HepG2 (cell line): ENCODE results near the gene ZNF282. TPM values are rescaled to one million over a fixed set of nuclear protein-coding genes. Genes with fewer than 3 reads are reported as not detected.
A peak's percentile ranks its signal among the peaks of the same experiment; 100 is the strongest.

Source experiments
- FOXO1 ChIP-seq: sonication (generic); formaldehyde crosslinking; IDR thresholded peaks from 2 replicates; pipeline ENCODE4 v1.4.0; 2020; ENCODE audit warnings: missing genetic modification reagents
- GABPA ChIP-seq, 2 experiments: IDR thresholded peaks; 2 replicates each; pipeline ENCODE4 v1.6.1; 2011 to 2016; ENCODE audit warnings: low read depth in 2 of 2, low read length in 1 of 2, missing biosample characterization in 1 of 2, missing genetic modification characterization in 1 of 2
- HHEX ChIP-seq: IDR thresholded peaks from 2 replicates; pipeline ENCODE4 v1.6.1; 2016; ENCODE audit warnings: control low read depth
- HOXD1 ChIP-seq: sonication (generic); formaldehyde crosslinking; IDR thresholded peaks from 2 replicates; pipeline ENCODE4 v1.5.0; 2020; ENCODE audit warnings: missing genetic modification reagents
- NKX3-1 ChIP-seq: sonication (generic); formaldehyde crosslinking; IDR thresholded peaks from 2 replicates; pipeline ENCODE4 v1.5.0; 2020; ENCODE audit warnings: missing genetic modification reagents
- POGZ ChIP-seq: sonication (generic); formaldehyde crosslinking; IDR thresholded peaks from 2 replicates; pipeline ENCODE4 v1.4.0; 2020; ENCODE audit warnings: mild to moderate bottlenecking, missing genetic modification reagents
- SATB2 ChIP-seq: sonication (generic); formaldehyde crosslinking; IDR thresholded peaks from 2 replicates; pipeline ENCODE4 v1.5.0; 2020; ENCODE audit warnings: missing genetic modification reagents
- SMAD3 ChIP-seq: sonication (generic); formaldehyde crosslinking; IDR thresholded peaks from 2 replicates; pipeline ENCODE4 v1.4.0; 2020; ENCODE audit warnings: missing genetic modification reagents
- SNAPC2 ChIP-seq: sonication (generic); formaldehyde crosslinking; IDR thresholded peaks from 2 replicates; pipeline ENCODE4 v1.8.1; 2022; ENCODE audit warnings: mild to moderate bottlenecking, missing genetic modification reagents
- TMF1 ChIP-seq: sonication (generic); formaldehyde crosslinking; IDR thresholded peaks from 2 replicates; pipeline ENCODE4 v1.8.1; 2022; ENCODE audit warnings: low read depth, missing genetic modification reagents
- ZMYM3 ChIP-seq: sonication (generic); formaldehyde crosslinking; IDR thresholded peaks from 2 replicates; pipeline ENCODE4 v1.5.1; 2020; ENCODE audit warnings: mild to moderate bottlenecking, missing genetic modification reagents
- ZNF207 ChIP-seq: fragments of 450-650 bp; IDR thresholded peaks from 2 replicates; pipeline ENCODE4 v1.6.1; 2016; ENCODE audit warnings: antibody characterized with exemption, borderline replicate concordance
- ZNF292 ChIP-seq: sonication (generic); formaldehyde crosslinking; IDR thresholded peaks from 2 replicates; pipeline ENCODE4 v1.8.1; 2022; ENCODE audit warnings: mild to moderate bottlenecking, low read depth, missing genetic modification reagents, borderline replicate concordance
- ZNF33B ChIP-seq: sonication (generic); formaldehyde crosslinking; IDR thresholded peaks from 2 replicates; pipeline ENCODE4 v1.5.1; 2020; ENCODE audit warnings: mild to moderate bottlenecking, missing genetic modification reagents
- ZNF550 ChIP-seq: sonication (generic); formaldehyde crosslinking; IDR thresholded peaks from 2 replicates; pipeline ENCODE4 v1.4.0; 2020; ENCODE audit warnings: mild to moderate bottlenecking, missing genetic modification reagents, borderline replicate concordance
- ZNF562 ChIP-seq: sonication (generic); formaldehyde crosslinking; IDR thresholded peaks from 2 replicates; pipeline ENCODE4 v1.8.0; 2022; ENCODE audit warnings: missing genetic modification reagents, borderline replicate concordance
- ZNF577 ChIP-seq: sonication (generic); formaldehyde crosslinking; IDR thresholded peaks from 2 replicates; pipeline ENCODE4 v1.4.0; 2020; ENCODE audit warnings: mild to moderate bottlenecking, low read depth, missing genetic modification reagents, borderline replicate concordance
- ZNF589 ChIP-seq: sonication (generic); formaldehyde crosslinking; conservative IDR thresholded peaks from 2 replicates; pipeline ENCODE4 v1.8.0; 2022; ENCODE audit warnings: mild to moderate bottlenecking, moderate library complexity, missing genetic modification reagents
- ZNF614 ChIP-seq: IDR thresholded peaks from 2 replicates; pipeline ENCODE4 v1.6.1; 2018; ENCODE audit warnings: missing biosample characterization, missing genetic modification reagents, inconsistent platforms, borderline replicate concordance
- ZNF629 ChIP-seq: sonication (generic); formaldehyde crosslinking; conservative IDR thresholded peaks from 2 replicates; pipeline ENCODE4 v1.5.0; 2020; ENCODE audit warnings: missing genetic modification reagents
- ZSCAN9 ChIP-seq: IDR thresholded peaks from 2 replicates; pipeline ENCODE4 v1.6.1; 2016; ENCODE audit warnings: borderline replicate concordance
- polyA plus RNA-seq, 8 experiments: library from polyadenylated mRNA; depleted of rRNA in 3 of 8; stranded (reverse) in 7 of 8; unstranded in 1 of 8; fragments of >200 nt; fragmentation: Illumina TruSeq in 4 of 8; extraction: Trizol in 4 of 8; gene quantifications; 2 replicates each; pipeline versions ENCODE4 v1.2.1 to v1.2.3, GENCODE V29; 2011 to 2016; ENCODE audit warnings: low read depth in 4 of 8, missing spikeins in 1 of 8, mixed read lengths in 1 of 8; ENCODE audit not compliant: insufficient read depth in 1 of 8
- total RNA-seq, 5 experiments: library from RNA; depleted of rRNA; stranded (reverse); fragments of >200 nt; fragmentation: Illumina TruSeq; extraction: Trizol; gene quantifications; 2 replicates each; pipeline ENCODE4 v1.2.3, GENCODE V29; 2016; ENCODE audit warnings: low read depth in 1 of 5
- TF ChIP-seq, protein P1 (sequence below): sonication (generic); formaldehyde crosslinking; IDR thresholded peaks from 2 replicates; pipeline ENCODE4 v1.4.0; 2020; ENCODE audit warnings: missing genetic modification reagents, borderline replicate concordance
- TF ChIP-seq, protein P2 (sequence below): sonication (generic); formaldehyde crosslinking; IDR thresholded peaks from 2 replicates; pipeline ENCODE4 v1.4.0; 2020; ENCODE audit warnings: missing genetic modification reagents
- TF ChIP-seq, protein P3 (sequence below): sonication (generic); formaldehyde crosslinking; IDR thresholded peaks from 2 replicates; pipeline ENCODE4 v1.5.0; 2020; ENCODE audit warnings: missing genetic modification reagents

Gene ZNF282
- total and polyA plus RNA-seq, 2 of the 13 experiments (the other 11 are each of a cell fraction or from before 2014, with no cell fraction given) = 9.1 to 20.9 TPM

DNA sequence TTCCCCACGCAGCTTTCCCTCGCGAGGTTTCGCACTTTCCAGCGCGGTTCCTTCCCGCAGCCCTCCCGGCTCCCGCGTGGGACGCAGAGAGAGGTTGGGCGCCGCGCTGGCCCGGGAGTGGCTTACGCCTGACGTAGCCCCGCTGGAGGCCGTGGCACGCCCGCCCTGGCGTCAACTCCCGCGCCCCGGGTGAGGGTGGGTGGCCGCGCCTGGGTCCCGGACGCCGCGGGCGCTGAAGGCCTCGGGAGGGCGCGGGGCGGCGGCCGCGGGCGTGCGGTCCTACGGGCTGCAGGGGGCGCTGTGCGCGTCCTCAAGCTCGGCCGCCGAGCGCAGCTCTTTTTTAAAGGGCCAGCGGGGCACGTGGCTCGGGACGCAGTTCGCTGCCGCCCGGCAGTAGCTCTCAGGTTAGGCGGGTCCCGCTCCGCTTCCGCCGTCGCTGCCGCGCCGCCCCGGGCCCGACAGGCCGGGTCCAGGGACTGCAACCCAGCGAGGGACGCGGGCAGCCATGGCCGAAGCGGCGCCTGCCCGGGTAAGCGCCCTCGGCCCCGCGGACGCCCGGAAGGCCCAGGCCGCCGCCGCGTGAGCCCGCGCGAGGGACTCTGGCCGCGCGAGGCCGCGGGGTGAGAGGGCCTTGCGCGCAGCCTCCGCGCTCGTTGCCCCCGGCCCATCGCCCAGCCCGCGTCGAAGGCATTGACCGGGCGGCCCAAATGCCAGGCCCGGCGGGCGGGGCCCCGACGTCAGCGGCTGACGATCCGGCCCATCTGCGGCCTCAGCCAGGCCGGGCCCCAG, 66.7 kb downstream of the ZNF282 start, which contains the start of gene ZNF783 (continued):
- TF ChIP-seq, protein P1, sequence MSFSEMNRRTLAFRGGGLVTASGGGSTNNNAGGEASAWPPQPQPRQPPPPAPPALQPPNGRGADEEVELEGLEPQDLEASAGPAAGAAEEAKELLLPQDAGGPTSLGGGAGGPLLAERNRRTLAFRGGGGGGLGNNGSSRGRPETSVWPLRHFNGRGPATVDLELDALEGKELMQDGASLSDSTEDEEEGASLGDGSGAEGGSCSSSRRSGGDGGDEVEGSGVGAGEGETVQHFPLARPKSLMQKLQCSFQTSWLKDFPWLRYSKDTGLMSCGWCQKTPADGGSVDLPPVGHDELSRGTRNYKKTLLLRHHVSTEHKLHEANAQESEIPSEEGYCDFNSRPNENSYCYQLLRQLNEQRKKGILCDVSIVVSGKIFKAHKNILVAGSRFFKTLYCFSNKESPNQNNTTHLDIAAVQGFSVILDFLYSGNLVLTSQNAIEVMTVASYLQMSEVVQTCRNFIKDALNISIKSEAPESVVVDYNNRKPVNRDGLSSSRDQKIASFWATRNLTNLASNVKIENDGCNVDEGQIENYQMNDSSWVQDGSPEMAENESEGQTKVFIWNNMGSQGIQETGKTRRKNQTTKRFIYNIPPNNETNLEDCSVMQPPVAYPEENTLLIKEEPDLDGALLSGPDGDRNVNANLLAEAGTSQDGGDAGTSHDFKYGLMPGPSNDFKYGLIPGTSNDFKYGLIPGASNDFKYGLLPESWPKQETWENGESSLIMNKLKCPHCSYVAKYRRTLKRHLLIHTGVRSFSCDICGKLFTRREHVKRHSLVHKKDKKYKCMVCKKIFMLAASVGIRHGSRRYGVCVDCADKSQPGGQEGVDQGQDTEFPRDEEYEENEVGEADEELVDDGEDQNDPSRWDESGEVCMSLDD (CRISPR knock-in tag) = peak; percentile 30; the same call in 1 of the 2 replicates
- TF ChIP-seq GABPA (IDR thresholded peaks at IDR 0.05; ENCODE audit: low read depth, low read length) (no peak), GABPA (CRISPR knock-in tag; IDR thresholded peaks at IDR 0.05; ENCODE audit: low read depth) (no peak), ZMYM3 (CRISPR knock-in tag) (no peak), TMF1 (CRISPR knock-in tag) (peak; percentile 99), ZNF33B (CRISPR knock-in tag) (no peak; the same call in 1 of the 2 replicates), HHEX (CRISPR knock-in tag) (no peak), ZNF292 (no peak), ZNF629 (no peak), ZNF550 (no peak), HOXD1 (CRISPR knock-in tag) (no peak; the same call in 1 of the 2 replicates), SMAD3 (CRISPR knock-in tag) (peak; percentile 56; the same call in 1 of the 2 replicates), ZNF207 (no peak), SATB2 (CRISPR knock-in tag) (0 out of 2 replicates have a peak, but pooled peaks have one; percentile 75), POGZ (CRISPR knock-in tag) (no peak; the same call in 1 of the 2 replicates), ZNF562 (CRISPR knock-in tag) (peak; percentile 74; the same call in 1 of the 2 replicates), NKX3-1 (CRISPR knock-in tag) (peak; percentile 46), ZNF589 (CRISPR knock-in tag) (peak; percentile 65; the same call in 1 of the 2 replicates), ZNF577 (no peak), FOXO1 (no peak), ZNF614 (CRISPR knock-in tag) (0 out of 2 replicates have a peak, but pooled peaks have one; percentile 23), ZSCAN9 (0 out of 2 replicates have a peak, but pooled peaks have one; percentile 30), SNAPC2 (CRISPR knock-in tag) (peak; percentile 50; the same call in 1 of the 2 replicates)
- TF ChIP-seq, protein P2, sequence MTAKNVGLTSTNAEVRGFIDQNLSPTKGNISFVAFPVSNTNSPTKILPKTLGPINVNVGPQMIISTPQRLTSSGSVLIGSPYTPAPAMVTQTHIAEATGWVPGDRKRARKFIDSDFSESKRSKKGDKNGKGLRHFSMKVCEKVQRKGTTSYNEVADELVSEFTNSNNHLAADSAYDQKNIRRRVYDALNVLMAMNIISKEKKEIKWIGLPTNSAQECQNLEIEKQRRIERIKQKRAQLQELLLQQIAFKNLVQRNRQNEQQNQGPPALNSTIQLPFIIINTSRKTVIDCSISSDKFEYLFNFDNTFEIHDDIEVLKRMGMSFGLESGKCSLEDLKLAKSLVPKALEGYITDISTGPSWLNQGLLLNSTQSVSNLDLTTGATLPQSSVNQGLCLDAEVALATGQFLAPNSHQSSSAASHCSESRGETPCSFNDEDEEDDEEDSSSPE (CRISPR knock-in tag) = peak; percentile 89; the same call in 1 of the 2 replicates
- TF ChIP-seq, protein P3, sequence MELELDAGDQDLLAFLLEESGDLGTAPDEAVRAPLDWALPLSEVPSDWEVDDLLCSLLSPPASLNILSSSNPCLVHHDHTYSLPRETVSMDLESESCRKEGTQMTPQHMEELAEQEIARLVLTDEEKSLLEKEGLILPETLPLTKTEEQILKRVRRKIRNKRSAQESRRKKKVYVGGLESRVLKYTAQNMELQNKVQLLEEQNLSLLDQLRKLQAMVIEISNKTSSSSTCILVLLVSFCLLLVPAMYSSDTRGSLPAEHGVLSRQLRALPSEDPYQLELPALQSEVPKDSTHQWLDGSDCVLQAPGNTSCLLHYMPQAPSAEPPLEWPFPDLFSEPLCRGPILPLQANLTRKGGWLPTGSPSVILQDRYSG (CRISPR knock-in tag) = peak; percentile 92; the same call in 1 of the 2 replicates
